Activated naive CD4-positive, alpha-beta T cell treated with anti-CD3 and anti-CD28 coated beads, Interleukin-2, amount 50 U/mL, for 24 hours (primary cell): ENCODE results near the gene PRKAR1B.
A peak's percentile ranks its signal among the peaks of the same experiment; 100 is the strongest.

Experiments used
- H3K27ac Mint-ChIP-seq: one replicate; pipeline ENCODE4 v1.8.0; 2021; ENCODE audit warnings: mild to moderate bottlenecking, mixed read lengths
- H3K27me3 Mint-ChIP-seq: one replicate; pipeline ENCODE4 v1.8.0; 2021; ENCODE audit warnings: mixed read lengths
- H3K36me3 Mint-ChIP-seq: one replicate; pipeline ENCODE4 v1.8.0; 2021; ENCODE audit warnings: mixed read lengths
- H3K4me1 Mint-ChIP-seq: one replicate; pipeline ENCODE4 v1.8.0; 2021; ENCODE audit warnings: mixed read lengths
- H3K4me3 Mint-ChIP-seq: one replicate; pipeline ENCODE4 v1.8.0; 2021; ENCODE audit warnings: mild to moderate bottlenecking, mixed read lengths
- H3K9me3 Mint-ChIP-seq: one replicate; pipeline ENCODE4 v1.8.0; 2021; ENCODE audit warnings: mixed read lengths

Gene PRKAR1B

GRCh38 chr7:523347-524336 lies 203.4 kb downstream of the PRKAR1B start:
- Mint-ChIP-seq H3K27ac (no peak overlapping the region), H3K36me3 (no peaks in the 10 kb centered on the region), H3K4me1 (peaks cover under 1% of the 10 kb centered on the region), H3K4me3 (peak overlapping the region; percentile 19), H3K27me3 (peaks cover 2% of the 10 kb centered on the region), H3K9me3 (no peaks in the 10 kb centered on the region)

- H3K9me3 Mint-ChIP-seq = no peaks in the 10 kb centered on the region
- peaks cover 4% of the 10 kb centered on the region for H3K27me3 Mint-ChIP-seq
- peak overlapping the region; percentile 19 for H3K4me3 Mint-ChIP-seq
- peaks cover 5% of the 10 kb centered on the region for H3K4me1 Mint-ChIP-seq
- no peak overlapping the region for H3K27ac Mint-ChIP-seq
- no peaks in the 10 kb centered on the region for H3K36me3 Mint-ChIP-seq
Measured at GRCh38 chr7:522951-523314, 204.1 kb downstream of the PRKAR1B start.

GRCh38 chr7:522071-522950 lies 204.8 kb downstream of the PRKAR1B start:
- H3K4me1 Mint-ChIP-seq = peaks cover 8% of the 10 kb centered on the region
- no peaks in the 10 kb centered on the region for H3K9me3 Mint-ChIP-seq
- no peak overlapping the region for H3K27ac Mint-ChIP-seq
- H3K4me3 Mint-ChIP-seq = peak overlapping the region; percentile 58
- peaks cover 7% of the 10 kb centered on the region for H3K27me3 Mint-ChIP-seq
- H3K36me3 Mint-ChIP-seq = no peaks in the 10 kb centered on the region

- no peaks in the 10 kb centered on the region for H3K9me3 Mint-ChIP-seq
- H3K36me3 Mint-ChIP-seq = no peaks in the 10 kb centered on the region
- no peak overlapping the region for H3K27ac Mint-ChIP-seq
- peaks cover 8% of the 10 kb centered on the region for H3K4me1 Mint-ChIP-seq
- H3K4me3 Mint-ChIP-seq = peak overlapping the region; percentile 57
- peaks cover 7% of the 10 kb centered on the region for H3K27me3 Mint-ChIP-seq
Measured at GRCh38 chr7:521221-522070, 205.6 kb downstream of the PRKAR1B start.

- Mint-ChIP-seq H3K36me3 (no peaks in the 10 kb centered on the region), H3K27me3 (peaks cover 11% of the 10 kb centered on the region), H3K27ac (no peak overlapping the region), H3K4me1 (peaks cover 11% of the 10 kb centered on the region), H3K4me3 (peak overlapping the region; percentile 57), H3K9me3 (no peaks in the 10 kb centered on the region)
Measured at GRCh38 chr7:520503-521161, 206.4 kb downstream of the PRKAR1B start.

GRCh38 chr7:519484-520390 lies 207.3 kb downstream of the PRKAR1B start, which contains the start of gene PDGFA:
Gene PDGFA (minus strand): TSS chr7:519846. CDS start chr7:519001, 845 bp downstream.
- Mint-ChIP-seq H3K27ac (no peak within 1 kb of the TSS), H3K4me1 (peaks cover 11% of the 10 kb centered on the region), H3K9me3 (no peaks in the 10 kb centered on the region), H3K4me3 (peak within 1 kb of the TSS; percentile 88), H3K36me3 (no peaks in the 10 kb centered on the region), H3K27me3 (peaks cover 15% of the 10 kb centered on the region)

GRCh38 chr7:518630-519483 lies 208.2 kb downstream of the PRKAR1B start:
- Mint-ChIP-seq H3K36me3 (peaks cover 1% of the 10 kb centered on the region), H3K27ac (no peak overlapping the region), H3K4me1 (peaks cover 14% of the 10 kb centered on the region), H3K4me3 (peak overlapping the region; percentile 88), H3K27me3 (peaks cover 16% of the 10 kb centered on the region), H3K9me3 (no peaks in the 10 kb centered on the region)

- H3K36me3 Mint-ChIP-seq = peaks cover 4% of the 10 kb centered on the region
- H3K27ac Mint-ChIP-seq = no peak overlapping the region
- peak overlapping the region; percentile 88 for H3K4me3 Mint-ChIP-seq
- H3K4me1 Mint-ChIP-seq = peaks cover 18% of the 10 kb centered on the region
- no peaks in the 10 kb centered on the region for H3K9me3 Mint-ChIP-seq
- peaks cover 18% of the 10 kb centered on the region for H3K27me3 Mint-ChIP-seq
Measured at GRCh38 chr7:517774-518629, 209.1 kb downstream of the PRKAR1B start.

GRCh38 chr7:516606-517456 lies 210.2 kb downstream of the PRKAR1B start:
- H3K4me1 Mint-ChIP-seq = peaks cover 18% of the 10 kb centered on the region
- H3K36me3 Mint-ChIP-seq = peaks cover 4% of the 10 kb centered on the region
- H3K27ac Mint-ChIP-seq = no peak overlapping the region
- peaks cover 18% of the 10 kb centered on the region for H3K27me3 Mint-ChIP-seq
- H3K4me3 Mint-ChIP-seq = peak overlapping the region; percentile 73
- H3K9me3 Mint-ChIP-seq = no peaks in the 10 kb centered on the region

GRCh38 chr7:516216-516605 lies 210.9 kb downstream of the PRKAR1B start:
- Mint-ChIP-seq H3K36me3 (peaks cover 4% of the 10 kb centered on the region), H3K4me1 (peaks cover 18% of the 10 kb centered on the region), H3K9me3 (no peaks in the 10 kb centered on the region), H3K4me3 (peak overlapping the region; percentile 73), H3K27ac (no peak overlapping the region), H3K27me3 (peaks cover 18% of the 10 kb centered on the region)

GRCh38 chr7:515628-516027 lies 211.5 kb downstream of the PRKAR1B start:
- Mint-ChIP-seq H3K27ac (peak overlapping the region; percentile 12), H3K4me1 (peaks cover 18% of the 10 kb centered on the region), H3K27me3 (peaks cover 18% of the 10 kb centered on the region), H3K4me3 (no peak overlapping the region), H3K36me3 (peaks cover 4% of the 10 kb centered on the region), H3K9me3 (no peaks in the 10 kb centered on the region)
